ENCODE measurements around the gene MRPS12.
"Not testable (repeated sequence)": the region's sequence is repeated elsewhere in the genome, so short reads cannot be mapped to it uniquely, and the experiment has no call there.

The MRPS12 gene

GRCh38 chr19:38912600-38913514, 17.9 kb upstream of the MRPS12 start:
- DNase-seq = no peak

GRCh38 chr19:38913958-38914357, 16.8 kb upstream of the MRPS12 start:
- DNase-seq = no peak

GRCh38 chr19:38915329-38916321, 15.1 kb upstream of the MRPS12 start:
- no peak for DNase-seq

- no peak for DNase-seq
Observed at GRCh38 chr19:38917516-38917915, 13.2 kb upstream of the MRPS12 start.

- DNase-seq = no peak
Observed at GRCh38 chr19:38917921-38918491, 12.7 kb upstream of the MRPS12 start.

GRCh38 chr19:38918526-38918925, 12.2 kb upstream of the MRPS12 start:
- DNase-seq = no peak

GRCh38 chr19:38919837-38920601, 10.7 kb upstream of the MRPS12 start:
- no peak for DNase-seq

- no peak for DNase-seq
Observed at GRCh38 chr19:38920602-38921419, 9.9 kb upstream of the MRPS12 start.

GRCh38 chr19:38921420-38922274, 9.1 kb upstream of the MRPS12 start:
- DNase-seq = no peak

GRCh38 chr19:38922482-38922881, 8.3 kb upstream of the MRPS12 start:
- DNase-seq = no peak

GRCh38 chr19:38924388-38924787, 6.4 kb upstream of the MRPS12 start:
- no peak for DNase-seq

- DNase-seq = no peak
Observed at GRCh38 chr19:38928391-38929001, 2.2 kb upstream of the MRPS12 start.

GRCh38 chr19:38929929-38930775, 592 bp upstream of the MRPS12 start, which contains the start of gene SARS2:
TSS of gene SARS2 (minus strand) at chr19:38930763. CDS start at chr19:38930736, 27 bp downstream.
- peak; percentile 95 for DNase-seq

GRCh38 chr19:38931521-38931793, 713 bp downstream of the MRPS12 start:
- DNase-seq = no peak

GRCh38 chr19:38932425-38933179, 1.9 kb downstream of the MRPS12 start:
- DNase-seq = no peak

GRCh38 chr19:38933544-38933943, 2.8 kb downstream of the MRPS12 start:
- DNase-seq = no peak

GRCh38 chr19:38939957-38940356, 9.2 kb downstream of the MRPS12 start:
- no peak for DNase-seq

- DNase-seq = not testable (repeated sequence)
Observed at GRCh38 chr19:38941466-38941865, 10.7 kb downstream of the MRPS12 start.
